GM21360 (cell line): Measurements from ENCODE around the gene SLC34A2.
"Not testable (repeated sequence)": the region's sequence is repeated elsewhere in the genome, so short reads cannot be mapped to it uniquely, and the experiment has no call there.

Experiments
- ATAC-seq: cut with Tn5 transposase; IDR thresholded peaks from one replicate; pipeline ENCODE4 v1.9.1; 2021; ENCODE audit warnings: mild to moderate bottlenecking, moderate library complexity; ENCODE audit not compliant: unreplicated experiment

Gene SLC34A2, protein sequence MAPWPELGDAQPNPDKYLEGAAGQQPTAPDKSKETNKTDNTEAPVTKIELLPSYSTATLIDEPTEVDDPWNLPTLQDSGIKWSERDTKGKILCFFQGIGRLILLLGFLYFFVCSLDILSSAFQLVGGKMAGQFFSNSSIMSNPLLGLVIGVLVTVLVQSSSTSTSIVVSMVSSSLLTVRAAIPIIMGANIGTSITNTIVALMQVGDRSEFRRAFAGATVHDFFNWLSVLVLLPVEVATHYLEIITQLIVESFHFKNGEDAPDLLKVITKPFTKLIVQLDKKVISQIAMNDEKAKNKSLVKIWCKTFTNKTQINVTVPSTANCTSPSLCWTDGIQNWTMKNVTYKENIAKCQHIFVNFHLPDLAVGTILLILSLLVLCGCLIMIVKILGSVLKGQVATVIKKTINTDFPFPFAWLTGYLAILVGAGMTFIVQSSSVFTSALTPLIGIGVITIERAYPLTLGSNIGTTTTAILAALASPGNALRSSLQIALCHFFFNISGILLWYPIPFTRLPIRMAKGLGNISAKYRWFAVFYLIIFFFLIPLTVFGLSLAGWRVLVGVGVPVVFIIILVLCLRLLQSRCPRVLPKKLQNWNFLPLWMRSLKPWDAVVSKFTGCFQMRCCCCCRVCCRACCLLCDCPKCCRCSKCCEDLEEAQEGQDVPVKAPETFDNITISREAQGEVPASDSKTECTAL

DNA sequence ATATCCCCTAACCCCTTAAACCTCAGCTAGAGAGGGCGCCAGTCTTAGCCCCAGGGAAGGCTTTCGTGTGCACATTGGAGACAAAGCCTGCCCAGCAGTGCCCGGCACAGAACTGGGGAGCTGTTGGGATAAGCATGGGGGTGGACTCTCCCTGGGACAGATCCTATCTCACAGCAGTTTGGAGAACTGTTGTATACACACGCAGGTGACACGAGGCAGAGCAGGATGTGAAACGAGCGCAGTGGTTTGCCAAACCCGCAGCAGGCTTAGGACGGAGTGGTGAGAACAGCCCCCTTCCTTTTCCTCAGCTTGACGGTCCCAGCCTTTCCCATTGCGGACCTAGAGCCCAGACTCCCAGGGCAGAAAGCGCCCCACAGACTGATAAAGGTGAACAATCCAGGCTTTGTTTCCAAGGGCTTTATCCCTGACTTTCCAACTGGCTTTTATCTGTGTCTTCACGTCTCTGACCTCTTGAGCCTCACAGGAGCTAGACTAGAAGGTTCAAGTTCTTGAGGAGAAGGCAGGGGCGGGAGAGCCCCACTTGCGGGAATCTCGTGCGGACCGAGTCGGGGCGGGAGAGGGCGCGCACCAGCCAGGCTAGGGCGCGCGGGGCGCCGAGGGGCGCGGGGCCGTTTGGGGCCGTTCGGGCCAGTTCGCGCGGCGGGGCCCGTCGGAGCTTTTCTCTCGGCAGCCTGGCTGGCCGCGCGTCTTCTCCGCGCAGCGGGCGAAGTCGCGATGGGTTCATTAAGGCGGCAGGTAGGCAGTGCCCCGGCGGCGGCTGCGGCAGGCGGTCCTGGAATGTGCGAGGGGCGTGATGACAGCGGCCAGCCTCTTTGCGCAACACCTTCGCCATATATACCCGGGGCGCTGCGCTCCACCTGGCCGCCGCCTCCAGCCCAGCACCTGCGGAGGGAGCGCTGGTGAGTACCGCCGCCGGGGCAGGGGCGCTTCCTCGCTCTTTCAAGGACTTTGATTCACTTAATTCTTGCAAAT is at the start of gene SLC34A2:
SLC34A2 (plus strand) TSS at position 881 of the 993 bp plus-strand sequence. CDS start 6,650 bp downstream, outside the sequence.
- ATAC-seq: no peak

DNA sequence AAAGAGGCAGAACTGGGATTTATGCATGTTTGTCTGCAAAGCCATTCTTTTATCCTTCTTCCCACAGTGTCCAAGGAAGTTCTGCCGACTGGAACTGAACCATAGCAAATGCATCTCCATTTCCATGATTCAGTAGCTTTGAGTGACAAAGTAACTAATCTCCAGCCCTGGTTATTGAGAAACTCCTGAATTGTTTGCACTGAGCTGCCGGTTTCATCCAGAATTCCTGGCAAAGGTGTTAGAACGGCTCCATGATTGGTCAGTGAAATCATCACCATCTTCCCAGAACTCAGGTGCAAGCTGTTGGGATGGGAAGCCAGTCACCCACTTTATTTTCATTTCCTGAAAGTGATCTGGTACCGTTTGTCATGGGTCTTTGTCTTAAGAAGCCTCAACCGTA is 47.0 kb upstream of the SLC34A2 start:
- no peak for ATAC-seq

DNA sequence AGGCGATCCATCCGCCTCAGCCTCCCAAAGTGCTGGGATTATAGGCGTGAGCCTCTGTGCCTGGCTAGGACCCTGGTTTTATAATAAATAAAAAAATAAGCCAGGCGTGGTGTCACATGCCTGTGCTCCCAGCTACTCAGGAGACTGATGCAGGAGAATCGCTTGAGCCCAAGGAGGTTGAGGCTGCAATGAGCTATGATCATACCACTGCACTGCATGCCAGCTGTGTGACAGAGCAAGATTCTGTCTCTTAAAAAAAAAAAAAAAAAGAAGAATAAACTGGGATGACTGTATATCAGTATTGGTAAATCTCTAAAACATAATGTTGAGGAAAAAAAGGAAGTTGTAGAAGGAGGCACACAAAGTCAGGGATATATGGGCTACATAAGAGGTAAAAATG is 45.7 kb upstream of the SLC34A2 start:
- no peak for ATAC-seq

DNA sequence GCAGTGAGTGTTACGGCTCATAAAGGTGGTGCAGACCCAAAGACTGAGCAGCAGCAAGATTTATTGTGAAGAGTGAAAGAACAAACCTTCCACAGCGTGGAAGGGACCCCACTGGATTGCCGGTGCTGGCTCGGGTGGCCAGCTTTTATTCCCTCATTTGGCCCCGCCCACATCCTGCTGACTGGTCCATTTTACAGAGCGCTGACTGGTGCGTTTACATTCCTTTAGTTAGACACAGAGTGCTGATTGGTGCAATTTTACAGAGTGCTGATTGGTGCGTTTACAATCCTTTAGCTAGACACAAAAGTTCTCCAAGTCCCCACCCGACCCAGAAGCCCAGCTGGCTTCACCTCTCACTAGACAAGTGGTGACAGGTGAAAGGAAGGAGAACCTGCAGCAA is 42.0 kb upstream of the SLC34A2 start:
- not testable (repeated sequence) for ATAC-seq

DNA sequence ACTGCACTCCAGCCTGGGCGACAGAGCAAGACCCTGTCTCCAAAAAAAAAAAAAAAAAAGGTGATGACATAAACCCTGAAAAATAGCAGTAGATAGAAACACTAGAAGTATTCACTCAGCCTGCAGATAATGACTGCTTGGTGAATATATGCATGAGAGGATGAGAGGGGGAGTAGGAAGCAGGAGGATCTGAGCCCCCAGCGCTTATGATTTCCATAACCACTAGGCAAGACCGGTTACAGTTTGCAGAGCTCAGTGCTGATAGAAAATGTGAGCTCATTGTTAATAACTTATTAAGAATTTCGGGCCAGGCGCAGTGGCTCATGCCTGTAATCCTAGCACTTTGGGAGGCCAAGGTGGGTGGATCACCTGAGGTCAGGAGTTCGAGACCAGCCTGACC is 40.8 kb upstream of the SLC34A2 start:
- ATAC-seq: no peak

DNA sequence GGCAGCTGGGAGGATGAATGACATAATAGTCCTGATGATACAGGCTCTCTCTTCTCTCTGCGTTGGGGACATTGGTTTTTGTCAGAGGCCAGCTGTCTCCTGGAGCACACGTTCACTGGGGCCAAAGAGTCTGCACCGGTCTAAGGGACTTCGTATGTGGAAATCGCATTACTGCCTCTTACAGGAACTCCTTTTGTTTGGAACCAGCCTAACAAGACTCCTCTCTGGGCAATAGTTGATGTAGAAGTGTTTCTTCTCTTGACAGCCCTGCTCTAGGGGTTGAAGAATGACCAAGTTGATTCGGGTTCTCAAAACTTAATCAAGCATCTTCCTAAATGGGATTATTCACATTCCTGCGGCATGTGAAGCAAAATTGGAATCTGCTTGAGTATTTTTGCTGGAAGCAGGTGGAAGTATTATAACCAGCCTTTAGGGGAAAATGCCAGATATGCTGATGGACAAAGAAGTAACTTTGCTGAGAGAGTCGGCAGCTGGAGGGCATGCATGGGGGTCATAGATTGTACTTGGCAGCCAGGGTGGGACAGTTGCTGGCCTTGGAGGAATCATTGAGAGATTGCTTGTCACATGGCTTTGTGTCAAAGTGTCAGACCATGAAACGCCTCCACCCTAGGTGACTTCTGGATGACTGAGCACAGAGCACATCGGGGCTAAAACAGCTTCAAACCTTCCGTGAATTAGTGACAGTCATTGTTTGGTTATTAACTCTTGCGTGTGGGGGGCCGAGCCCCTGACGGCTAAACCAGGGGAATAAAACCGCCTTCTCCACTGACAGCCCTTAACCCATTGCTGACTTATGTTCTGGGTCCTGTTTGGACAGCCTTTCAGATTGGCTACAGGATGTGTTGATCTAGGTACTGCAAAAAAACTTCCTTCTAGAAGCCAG is 34.4 kb upstream of the SLC34A2 start:
- no peak for ATAC-seq

DNA sequence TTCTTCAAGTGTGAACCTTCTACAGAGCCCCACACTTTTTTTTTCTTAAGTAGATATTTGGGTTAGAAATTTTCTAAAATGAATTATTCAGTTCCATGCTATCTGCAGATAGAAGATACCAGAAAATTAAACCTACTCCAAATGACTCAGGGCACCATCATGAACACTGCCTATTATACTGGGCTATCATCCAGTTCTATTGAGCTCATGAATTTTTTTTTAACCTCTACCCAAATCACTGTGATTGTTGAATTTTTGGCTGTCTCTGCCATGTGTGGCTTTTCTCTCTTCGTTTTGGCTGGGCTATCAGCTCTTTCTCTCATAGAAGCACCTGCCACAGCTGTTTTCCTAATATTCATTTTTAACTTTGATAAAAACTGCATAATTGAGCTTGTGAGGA is 31.0 kb upstream of the SLC34A2 start:
- ATAC-seq: no peak

DNA sequence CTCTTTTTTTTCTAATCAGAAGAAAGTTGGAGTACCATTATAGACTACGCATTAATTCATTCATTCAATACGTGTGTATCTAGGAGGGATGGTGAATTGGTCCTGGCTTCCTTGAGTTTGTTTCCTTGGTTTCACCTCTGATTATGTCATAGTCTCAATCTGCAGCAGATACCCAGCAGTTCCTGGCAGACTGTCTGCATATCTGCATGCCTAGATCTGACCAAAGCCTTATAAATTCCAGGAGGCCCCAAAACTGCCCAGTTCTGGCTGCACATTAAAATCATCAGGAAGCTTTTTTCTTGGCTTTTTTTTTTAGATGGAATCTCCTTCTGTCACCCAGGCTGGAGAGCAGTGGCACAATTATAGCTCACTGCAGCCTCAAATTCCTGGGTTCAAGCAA is 27.2 kb upstream of the SLC34A2 start:
- ATAC-seq: no peak

DNA sequence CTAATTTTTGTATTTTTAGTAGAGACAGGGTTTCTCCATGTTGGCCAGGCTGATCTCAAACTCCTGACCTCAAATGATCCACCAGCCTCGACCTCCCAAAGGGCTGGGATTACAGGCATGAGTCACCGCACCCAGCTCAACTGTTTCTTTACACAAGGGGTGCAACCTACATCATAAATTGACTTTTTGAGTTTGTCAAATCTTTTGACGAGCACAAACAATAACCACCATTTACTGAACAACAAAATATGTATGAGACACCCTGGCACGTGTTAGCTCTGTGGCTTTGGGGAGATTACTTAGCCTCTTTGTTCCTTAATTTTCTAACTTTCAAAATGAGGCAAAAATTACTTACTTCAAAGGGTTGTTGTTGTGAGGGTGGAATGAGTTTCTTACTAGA is 23.5 kb upstream of the SLC34A2 start:
- ATAC-seq: no peak

DNA sequence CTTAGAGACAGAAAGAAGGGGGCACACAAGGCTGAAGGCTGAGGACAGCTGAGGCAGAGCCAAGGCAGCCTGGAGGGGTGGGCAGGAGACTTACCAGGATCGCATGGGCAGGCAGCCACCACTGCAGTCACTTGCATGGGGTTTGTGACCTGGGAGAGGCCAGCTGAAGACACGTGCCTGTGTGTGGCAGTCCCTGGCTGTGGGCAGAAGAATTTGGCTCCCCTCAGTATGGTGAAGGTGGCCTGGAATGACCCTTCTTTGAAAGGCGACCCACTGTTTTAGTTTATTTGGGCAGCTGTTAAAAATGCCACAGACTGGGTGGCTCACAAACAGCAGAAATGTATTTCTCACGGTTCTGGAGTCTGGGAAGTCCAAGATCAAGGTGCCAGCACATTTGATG is 22.1 kb upstream of the SLC34A2 start:
- no peak for ATAC-seq

DNA sequence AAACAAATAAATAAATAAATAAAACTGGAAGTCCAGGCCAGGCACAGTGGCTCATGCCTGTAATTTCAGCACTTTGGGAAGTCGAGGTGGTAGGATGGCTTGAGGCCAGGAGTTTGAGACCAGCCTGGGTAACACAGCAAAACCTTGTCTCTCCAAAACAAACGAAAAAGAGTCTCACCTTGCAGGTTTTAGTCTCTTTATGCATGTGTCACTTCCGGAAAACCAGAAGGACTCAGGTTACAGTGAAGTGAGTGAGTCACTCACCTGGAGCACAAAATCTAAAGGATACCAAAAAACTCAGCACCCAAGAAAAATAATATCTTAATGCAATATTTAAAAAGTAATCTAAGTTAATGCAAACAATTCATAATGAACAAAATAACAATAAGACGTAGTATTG is 20.1 kb upstream of the SLC34A2 start:
- no peak for ATAC-seq

DNA sequence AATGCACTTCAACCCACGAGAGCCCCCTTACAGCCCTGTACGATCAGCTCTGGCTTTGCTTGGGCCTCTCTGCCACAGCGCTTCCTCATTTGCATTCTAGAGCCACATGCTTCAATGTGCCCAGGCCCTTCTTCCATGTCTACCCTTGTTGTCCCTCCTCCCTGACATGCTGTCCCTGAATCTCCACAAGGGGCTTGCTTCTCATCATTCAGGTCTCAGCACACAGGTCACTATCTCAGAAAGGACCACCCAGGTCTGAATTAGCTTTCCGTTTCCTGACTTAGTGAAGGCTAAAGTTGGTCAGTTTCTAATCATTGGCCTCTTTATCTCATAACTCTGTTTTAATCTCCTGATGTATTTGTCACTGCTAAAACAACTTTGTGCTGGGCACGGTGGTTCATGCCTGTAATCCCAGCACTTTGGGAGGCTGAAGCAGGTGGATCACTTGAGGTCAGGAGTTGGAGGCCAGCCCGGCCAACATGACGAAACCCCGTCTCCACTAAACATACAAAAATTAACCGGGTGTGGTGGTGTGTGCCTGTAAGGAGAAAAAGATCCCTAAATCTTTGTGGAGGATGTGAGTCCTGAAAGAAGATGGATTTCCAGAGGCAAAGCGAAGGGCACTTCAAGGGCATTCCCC is 17.9 kb upstream of the SLC34A2 start:
- ATAC-seq: no peak

DNA sequence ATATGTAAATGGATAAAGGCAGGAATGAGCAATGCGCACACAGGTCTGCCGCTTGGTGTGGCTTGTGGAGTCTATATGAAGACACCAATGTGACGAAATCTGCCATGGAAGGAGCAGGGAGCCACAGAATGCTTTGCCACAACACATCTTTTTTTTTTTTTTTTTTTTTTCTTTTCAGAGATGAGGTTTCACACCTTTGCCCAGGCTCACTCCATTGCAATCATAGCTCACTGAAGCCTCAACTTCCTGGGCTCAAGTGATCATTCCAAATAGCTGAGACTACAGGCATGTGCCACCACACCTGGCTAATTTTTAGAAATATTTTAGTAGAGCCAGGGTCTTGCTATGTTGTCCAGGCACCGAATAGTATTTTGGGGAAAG is 17.4 kb upstream of the SLC34A2 start:
- no peak for ATAC-seq

DNA sequence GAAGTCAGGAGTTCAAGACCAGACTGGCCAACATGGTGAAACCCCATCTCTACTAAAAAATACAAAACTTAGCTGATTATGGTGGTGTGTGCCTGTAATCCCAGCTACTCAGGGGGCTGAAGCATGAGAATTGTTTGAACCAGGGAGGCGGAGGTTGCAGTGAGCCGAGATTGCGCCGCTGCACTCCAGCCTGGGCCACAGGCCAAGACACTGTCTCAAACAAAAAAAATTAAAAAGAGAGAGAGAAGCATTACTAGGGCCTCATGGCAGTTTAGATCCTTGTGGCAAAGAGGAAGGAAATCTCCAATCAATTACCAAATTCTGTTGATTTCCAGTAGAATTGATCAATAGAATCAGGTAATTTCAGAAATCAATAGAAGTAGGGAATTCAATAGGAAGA is 16.8 kb upstream of the SLC34A2 start:
- no peak for ATAC-seq

DNA sequence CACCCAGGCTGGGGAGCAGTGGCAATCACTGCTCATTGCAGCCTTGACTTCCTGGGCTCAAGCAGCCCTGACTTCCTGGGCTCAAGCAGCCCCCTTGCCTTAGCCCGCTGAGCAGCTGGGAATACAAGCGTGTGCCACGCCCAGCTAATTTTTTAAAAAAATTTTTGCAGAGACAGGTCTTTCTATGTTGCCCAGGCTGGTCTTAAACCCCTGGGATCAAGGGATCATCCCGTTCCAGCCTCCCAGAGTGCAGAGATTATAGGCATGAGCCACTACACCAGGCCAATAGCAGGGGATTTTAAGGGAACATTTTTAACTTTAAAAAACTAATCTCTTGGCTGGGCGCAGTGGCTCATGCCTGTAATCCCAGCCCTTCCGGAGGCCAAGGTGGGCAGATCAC is 5.3 kb upstream of the SLC34A2 start:
- ATAC-seq: no peak

DNA sequence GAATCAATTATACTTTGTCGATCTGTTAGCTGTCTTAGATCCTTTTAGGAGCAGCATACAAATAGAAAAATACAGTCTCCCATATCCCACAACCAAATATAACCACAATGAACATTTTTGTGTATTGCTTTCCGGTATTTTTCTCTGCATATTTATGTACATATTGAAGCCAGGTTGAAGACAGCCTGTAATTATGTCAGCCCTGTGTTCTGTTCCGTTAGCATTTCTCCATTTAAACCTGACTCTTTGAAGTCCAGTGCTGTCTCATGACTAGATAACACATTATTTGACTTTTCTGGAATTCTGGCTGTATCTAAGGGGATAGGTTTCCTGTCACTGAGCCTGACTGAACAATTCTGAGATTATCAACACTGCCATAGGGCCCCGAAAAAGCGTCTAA is 4.0 kb upstream of the SLC34A2 start:
- ATAC-seq: no peak

DNA sequence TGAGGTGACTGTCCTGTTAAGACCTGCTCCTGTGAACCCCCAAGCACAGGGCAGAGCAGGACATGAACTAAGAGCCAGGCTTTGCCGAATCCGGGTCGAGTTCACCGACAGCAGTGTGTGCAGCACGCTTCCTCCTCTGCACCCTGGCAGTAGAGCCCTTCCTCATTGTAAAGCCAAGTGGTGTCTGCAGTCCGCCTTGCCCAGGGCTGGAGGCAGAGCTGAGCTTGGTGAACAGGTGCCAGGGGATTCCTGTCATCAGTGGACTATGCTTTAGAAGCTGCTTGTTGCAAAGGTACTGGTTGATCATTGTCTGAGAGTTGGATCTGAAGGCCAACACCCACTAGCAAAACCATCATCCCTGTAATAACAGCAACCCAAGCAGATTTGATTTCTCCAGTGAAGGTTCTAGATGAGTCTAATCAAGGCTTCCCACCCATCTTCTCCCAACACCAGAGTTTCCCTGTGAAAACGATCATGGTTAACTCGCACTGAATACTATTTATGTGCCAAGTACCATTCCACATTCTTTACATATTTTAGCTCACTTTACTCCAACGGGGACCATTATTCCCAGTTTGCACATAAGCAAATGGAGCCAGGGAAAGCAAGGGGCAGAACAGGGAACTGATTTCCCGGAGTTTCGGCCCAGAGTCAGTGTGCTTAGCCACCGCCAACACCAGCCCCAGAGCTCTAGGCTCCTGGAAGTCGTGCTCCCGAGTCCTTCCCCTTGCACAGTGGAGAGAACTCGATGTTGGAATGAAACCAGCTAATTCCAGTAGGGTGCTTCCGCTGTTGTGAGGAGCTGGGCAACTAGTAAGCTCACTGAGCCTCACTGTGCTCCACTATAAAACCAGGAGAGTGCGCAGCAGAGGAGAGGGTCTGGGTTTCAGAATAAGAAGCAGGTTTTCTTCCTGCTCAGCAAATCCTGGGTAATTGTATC is 1.4 kb upstream of the SLC34A2 start:
- ATAC-seq: no peak

DNA sequence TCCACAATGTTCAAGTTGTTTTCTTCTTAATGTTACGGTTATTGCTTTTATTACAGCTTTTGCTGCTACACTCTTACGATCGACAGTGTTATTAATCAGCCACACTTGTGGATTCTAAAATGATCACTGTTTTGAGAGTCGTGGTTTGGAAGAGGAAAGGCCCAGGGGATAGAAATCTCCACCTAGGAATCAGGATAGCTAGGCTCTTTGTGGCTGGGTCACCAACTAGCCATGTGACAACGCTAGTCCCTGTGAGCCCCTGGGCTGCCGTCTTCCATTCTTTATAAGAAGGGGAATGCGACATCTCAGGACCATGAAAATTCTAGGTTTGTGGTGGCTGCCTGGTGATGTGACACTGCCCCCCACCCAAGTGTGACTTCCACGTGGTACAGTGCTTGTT is 380 bp downstream of the SLC34A2 start:
- ATAC-seq: no peak

DNA sequence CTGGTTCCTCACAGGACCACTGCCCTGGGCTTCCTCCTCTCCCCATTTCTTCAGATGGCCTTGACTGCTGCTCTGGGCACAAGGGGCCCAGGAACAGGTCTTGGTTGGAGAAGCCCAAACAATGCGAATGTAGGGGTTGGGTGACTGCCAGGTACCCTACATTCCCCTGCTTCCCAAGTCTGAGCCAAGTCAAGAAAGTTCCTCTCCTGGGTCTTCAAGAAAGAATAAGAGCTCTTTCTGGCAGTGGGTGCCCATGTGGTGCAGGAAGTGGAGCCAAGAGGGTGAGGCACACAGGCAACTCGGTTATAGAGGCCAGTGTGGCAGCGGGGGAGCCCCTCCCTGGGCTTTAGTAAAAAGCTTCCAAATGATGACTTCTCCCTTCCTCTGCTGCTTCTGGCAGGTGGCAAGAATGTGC is 2.7 kb downstream of the SLC34A2 start:
- ATAC-seq: no peak
